Measurements from ENCODE around the gene IL13.

IL13 gene

GRCh38 chr5:132656774-132657355 is 1.1 kb upstream of the IL13 start:
- no peak for DNase-seq

GRCh38 chr5:132658381-132659302 is 669 bp downstream of the IL13 start:
- DNase-seq = no peak

GRCh38 chr5:132659598-132660493 is 1.9 kb downstream of the IL13 start:
- DNase-seq = no peak

- DNase-seq = peak; percentile 29 to 52
Measured at GRCh38 chr5:132661231-132662003, 3.4 kb downstream of the IL13 start.

- DNase-seq = no peak
Measured at GRCh38 chr5:132662004-132662401, 4.0 kb downstream of the IL13 start.

- DNase-seq = no peak
Measured at GRCh38 chr5:132662925-132663770, 5.2 kb downstream of the IL13 start.

- no peak for DNase-seq
Measured at GRCh38 chr5:132663771-132664695, 6.1 kb downstream of the IL13 start.

- no peak for DNase-seq
Measured at GRCh38 chr5:132664696-132665209, 6.8 kb downstream of the IL13 start.

GRCh38 chr5:132665574-132666080 is 7.7 kb downstream of the IL13 start:
- no peak for DNase-seq

GRCh38 chr5:132666310-132667123 is 8.5 kb downstream of the IL13 start:
- no peak for DNase-seq

GRCh38 chr5:132667309-132667708 is 9.3 kb downstream of the IL13 start:
- DNase-seq = no peak

GRCh38 chr5:132667761-132668705 is 10.1 kb downstream of the IL13 start:
- no peak for DNase-seq

- DNase-seq = no peak
Measured at GRCh38 chr5:132668706-132669454, 10.9 kb downstream of the IL13 start.

GRCh38 chr5:132669455-132669820 is 11.5 kb downstream of the IL13 start:
- no peak for DNase-seq

- no peak for DNase-seq
Measured at GRCh38 chr5:132669966-132670882, 12.3 kb downstream of the IL13 start.

GRCh38 chr5:132671000-132671399 is 13.0 kb downstream of the IL13 start:
- no peak for DNase-seq

Measured in inflammatory macrophage (primary cell).